ENCODE measurements around the gene LSM7.

Gene LSM7

DNA sequence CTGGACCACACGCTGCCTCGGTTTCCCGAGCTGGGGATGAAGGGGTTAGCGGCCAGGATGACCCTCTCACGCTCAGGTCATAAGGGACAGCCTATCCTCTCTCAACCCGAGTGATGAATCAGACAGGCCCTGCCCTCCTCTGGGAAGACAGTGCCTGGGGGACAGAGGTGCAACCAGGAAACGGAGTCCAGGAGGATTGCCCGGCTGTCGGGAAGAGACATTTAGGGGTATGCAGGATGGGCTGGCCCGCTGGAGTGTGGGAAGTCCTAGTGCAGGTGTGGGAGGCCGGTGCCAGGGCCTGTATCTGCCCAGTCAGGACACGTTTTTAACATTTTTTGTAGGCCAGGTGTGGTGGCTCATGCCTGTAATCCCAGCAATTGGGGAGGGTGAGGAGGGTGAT is 8.3 kb downstream of the LSM7 start:
- DNase-seq = no peak

DNA sequence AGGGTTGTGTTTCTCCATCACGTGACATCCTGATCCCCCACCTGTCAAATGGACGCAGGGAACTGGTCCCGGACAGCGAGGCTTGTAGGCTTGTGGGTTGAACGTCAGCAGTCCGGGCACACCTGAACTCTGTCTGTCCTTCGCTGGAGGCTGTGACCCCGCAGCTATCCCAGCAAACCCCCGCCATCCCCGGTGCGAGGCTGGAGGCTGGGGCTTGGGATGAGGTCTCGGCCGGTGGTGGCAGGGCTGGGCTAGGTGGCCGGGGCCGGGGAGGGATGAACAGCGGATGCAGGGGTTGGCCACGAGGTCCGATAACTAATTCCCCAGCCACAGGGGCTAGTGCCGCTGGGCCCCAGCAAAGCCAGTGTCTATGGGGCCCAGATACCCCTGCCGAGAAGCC is 8.8 kb downstream of the LSM7 start:
- DNase-seq = no peak

DNA sequence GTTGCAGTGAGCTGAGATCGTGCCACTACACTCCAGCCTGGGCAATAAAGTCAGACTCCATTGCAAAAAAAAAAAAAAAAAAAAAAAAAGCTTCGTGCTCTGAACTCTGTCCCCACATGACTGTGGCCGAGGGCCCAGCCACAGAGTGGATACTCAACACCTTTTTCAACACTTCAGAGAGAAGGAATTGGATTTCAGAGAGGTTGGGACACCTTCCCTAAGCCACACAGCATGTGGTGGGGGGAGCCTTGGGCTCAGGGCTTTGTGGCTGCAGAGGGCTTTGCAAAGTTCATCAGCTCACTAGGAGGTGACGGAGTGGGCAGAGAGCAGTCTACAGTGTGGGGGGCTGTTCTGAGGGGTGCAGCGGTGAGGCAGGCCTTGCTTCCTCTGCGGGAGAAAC is 9.5 kb downstream of the LSM7 start:
- no peak for DNase-seq

DNA sequence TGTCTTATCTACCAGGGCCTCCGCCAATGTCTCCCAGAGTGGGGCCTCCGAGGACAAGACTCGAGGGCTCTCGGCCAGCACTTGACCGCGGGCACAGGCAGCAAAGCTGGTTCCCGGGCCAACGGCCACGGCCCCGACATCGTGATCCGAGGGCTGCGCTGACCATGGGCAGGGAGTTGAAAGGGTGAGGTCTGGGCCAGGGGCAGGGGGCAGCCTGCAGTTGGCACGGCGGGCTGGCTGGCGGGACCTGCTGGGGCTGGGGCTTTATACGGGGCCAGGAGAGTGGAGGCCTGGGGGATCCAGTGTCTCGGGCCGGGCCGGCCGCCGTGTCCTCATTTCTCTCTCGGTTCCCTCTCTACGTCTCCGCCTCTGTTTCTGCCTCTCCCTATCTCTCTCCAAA is 10.6 kb downstream of the LSM7 start:
- DNase-seq = no peak

DNA sequence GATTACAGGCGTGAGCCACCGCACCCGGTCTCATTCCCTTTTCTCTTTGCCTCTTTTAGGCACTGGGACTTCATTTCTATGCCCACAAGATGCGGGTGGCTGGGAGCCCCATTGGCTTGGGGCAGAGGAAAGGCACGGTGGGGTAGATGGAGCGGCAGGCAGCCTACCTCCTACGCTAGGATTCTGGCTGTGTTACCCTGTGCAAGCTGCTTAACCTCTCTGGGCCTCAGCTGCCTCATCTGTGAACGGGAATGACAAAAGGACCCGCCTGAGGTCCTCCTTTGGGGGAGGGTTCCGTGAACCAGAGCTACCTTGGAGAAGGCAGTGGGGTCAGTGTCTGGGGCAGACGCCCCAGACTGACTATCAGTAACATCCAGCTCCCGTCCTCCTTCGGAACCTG is 11.1 kb downstream of the LSM7 start:
- no peak for DNase-seq

DNA sequence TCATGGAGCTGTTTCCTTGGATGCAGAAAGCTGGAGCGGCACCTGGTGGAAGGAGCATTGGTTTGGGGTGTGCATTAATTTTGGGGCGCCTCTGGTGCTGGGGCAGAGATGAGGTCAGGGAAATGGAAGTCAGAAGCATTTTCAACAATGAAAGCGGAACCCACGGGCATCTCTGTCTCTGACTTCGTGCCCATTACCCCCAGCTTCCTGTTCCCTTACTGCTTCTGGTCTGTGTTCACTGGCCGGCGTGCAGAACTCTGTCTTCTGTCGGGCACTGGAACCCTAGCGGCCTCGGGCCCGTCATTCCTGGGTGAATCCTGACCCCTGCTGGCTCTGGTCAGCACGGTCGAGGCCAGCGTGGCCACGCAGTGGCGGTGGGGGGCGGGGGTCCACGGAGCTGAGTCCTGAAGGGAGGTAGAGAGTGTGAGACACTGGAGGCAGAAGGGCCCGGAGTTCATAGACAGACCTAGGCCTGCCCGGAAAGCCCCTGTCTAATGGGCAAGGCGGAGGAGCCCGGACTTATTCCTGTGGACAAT is 12.5 kb downstream of the LSM7 start:
- DNase-seq = no peak

DNA sequence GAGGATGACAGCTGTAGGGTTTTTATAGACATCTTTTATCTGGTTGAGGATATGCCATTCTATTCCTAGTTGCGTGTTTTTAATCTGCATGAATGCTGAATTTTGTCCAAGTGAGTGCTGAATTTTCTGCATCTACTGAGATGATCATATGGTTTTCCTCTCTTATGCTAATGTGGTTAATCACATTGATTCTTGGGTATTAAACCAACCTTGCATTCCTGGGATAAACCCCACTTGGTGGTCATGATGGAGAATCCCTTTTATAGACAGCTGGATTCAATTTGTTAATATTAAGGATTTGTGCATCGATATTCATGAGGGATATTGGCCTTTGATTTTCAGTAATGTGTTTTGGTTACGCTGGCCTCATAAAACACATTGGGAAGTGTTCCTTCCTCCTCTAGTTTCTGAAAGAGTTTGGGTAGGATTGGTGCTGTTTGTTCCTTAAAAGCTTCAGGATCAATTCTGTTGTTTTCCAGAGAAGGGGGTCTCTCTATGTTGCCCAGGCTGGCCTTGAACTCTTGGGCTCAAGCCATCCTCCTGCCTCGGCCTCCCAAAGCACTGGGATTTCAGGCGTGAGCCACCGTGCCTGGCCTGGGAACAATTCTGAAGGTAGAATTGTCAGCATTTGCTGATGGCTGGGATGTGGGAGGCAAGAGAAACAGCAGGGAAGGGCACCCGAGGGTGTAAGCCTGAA is 13.1 kb downstream of the LSM7 start:
- DNase-seq = no peak

DNA sequence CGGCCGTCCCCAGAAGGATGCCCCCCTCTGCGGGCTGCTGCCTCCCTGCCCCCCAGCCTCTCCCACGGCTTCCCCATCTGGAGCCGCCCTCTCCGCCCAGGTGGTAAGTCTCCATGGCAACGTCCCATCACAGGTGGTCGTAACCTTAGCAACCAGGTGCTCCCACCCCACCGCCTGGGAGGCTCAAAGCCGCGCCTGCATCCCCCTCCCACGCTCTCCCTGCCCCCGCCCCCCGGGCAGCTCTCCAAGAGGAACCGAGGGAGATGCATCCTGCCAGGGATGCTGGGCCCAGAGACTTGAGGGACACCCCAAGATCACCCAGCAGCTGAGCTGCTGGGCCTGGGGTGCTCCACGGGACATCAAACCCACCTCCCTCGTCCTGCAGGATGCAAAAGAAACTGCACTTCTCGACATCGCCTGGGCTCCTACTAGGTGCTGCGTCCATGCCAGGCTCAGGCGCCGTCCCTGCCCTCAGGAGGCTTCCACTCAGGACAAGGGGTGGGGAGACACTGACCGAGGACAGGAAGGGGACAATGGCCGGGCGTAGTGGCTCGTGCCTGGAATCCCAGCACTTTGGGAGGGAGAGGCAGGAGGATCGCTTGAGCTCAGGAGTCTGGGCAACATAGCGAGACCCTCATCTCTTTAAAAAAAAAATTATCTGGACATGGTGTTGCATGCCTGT is 15.4 kb downstream of the LSM7 start:
- DNase-seq = no peak

DNA sequence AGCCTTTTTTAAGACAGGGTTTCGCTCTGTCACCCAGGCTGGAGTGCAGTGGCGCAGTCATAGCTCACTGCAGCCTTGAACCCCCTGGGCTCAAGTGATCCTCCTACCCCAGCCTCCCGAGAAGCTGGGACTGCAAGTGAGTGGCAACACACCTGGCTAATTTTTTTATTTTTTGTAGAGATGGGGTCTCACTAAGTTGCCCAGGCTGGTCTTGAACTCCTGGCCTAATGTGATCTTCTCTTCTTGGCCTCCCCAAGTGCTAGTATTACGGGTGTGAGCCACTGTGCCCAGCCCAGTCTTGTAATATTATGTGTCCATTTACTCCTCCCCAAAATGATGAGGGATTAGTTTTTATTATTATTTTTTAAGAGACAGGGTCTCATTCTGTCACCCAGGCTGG is 17.3 kb downstream of the LSM7 start:
- no peak for DNase-seq

DNA sequence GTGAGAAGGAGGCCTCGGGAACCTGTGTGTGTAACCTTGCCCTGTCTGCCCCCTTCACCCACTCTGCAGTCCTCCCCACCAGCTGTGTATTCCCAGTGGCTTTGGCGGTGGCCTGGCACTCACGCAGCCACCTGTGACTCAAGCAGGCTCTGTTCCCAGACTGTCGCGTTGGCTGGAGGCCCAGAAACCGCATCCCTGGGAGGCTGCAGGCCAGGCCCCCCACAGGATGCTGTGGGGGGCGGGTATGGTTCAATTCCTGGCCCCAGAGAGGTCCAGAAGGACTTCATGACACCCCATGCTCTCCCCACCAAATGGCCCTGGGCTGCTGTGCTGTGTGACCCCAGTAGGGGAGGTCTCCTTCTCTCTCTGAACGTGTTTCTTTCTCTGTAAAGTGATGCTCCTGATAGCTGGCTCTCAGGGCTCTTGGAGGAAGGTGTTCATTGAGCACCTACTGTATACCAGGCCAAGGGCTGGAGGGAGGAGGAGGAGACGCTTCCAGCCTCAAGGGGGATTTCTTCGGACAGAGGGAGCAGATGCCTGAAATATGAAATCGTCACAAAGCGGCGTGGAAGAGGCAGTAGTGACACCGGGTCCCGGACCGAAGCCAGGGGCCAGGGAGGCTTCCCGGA is 18.5 kb downstream of the LSM7 start:
- no peak for DNase-seq

DNA sequence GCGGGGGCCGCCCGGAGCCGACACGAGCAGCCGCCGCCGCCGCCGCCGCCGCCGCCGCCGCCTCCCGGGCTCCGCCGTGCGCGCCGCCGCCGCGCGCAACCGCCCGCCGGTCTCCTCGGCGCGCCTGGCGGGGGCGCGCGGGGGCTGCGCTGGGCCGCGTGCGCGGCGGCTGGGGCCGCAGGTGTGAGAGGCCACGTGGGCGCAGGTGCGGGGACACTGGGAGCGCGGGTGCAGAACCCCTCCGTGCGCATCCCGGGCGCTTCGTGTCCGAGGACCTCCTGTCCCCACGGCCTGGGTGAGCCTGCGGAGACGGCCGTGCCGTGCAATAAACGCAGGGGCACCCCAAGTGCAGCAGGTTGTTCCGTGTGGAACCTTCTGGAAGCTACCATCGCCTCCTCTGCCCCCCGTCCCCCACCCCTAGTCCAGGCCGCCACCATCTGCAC is 20.3 kb downstream of the LSM7 start, which contains the start of gene LINGO3:
Gene LINGO3, minus strand, starts transcription at position 41 of the 443 bp plus-strand sequence. CDS start 16,378 bp downstream, outside the sequence.
- DNase-seq = no peak

DNA sequence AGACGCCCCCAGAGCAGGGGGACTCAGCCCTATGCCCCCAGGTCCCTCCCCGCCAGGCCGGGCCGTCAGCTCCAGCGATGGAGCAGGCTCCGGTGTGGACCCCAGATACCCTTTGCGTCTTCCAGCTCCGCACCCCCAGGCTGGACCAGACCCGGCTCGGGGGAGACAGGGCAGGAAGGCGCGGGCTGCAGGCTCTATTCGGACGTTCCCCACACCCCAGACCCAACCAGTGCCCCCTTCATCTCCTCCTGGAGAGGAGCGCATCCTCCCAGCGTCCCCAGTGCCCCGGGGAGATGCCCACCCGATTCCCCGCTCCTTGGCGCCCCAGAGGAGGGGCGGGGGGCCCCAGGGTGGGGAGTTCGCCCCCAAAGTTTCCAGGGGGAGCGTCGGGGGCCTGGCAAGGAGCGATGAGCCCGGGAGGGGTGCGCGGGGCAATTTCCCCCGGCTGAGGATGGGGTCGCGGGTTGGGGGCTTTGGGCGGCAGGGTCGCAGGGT is 20.8 kb downstream of the LSM7 start:
- DNase-seq = no peak

DNA sequence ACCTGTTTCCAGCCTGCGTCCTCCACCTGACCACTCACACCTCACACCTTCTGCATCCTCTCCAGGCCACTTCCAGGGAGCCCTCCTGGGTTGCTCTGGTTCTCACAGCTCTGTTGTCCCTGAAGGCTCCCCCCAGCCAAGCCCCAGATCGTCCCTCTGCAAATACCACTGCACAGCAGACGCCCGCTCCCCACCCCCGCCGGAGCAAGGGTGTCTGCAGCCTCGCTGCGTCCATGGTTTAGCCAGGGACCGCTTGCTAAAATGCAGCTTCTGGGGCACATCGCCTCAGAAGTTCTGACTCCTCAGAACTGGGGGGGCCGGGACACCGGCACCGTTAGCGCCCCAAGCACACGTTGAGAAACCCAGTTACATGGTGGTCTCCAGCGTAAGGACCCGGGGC is 21.4 kb downstream of the LSM7 start:
- no peak for DNase-seq

DNA sequence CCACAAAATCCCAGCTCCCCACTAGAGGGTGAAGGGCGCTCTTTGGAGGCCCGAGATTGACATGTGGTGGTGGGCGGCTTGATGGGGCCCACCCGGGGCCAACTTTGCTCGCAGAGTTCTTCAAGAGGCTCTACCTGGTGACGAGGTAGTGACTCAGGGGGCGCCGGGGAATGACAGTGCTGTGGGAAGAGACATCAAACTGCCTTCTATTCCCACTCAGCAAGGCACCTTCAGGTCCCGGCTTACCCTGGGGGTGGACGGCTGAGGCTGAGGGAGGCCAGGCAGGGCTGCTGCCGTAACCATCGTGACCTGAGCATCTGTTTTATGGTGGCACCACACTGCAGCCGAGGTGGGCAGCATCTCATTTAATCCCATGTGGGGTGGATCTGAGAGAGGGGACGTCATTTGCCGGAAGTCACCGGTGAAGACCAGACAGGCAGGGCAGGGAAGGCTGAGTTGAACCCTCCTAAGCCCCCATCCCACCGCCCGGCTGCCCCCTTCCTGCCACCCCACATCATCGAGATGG is 22.0 kb downstream of the LSM7 start:
- DNase-seq = no peak

DNA sequence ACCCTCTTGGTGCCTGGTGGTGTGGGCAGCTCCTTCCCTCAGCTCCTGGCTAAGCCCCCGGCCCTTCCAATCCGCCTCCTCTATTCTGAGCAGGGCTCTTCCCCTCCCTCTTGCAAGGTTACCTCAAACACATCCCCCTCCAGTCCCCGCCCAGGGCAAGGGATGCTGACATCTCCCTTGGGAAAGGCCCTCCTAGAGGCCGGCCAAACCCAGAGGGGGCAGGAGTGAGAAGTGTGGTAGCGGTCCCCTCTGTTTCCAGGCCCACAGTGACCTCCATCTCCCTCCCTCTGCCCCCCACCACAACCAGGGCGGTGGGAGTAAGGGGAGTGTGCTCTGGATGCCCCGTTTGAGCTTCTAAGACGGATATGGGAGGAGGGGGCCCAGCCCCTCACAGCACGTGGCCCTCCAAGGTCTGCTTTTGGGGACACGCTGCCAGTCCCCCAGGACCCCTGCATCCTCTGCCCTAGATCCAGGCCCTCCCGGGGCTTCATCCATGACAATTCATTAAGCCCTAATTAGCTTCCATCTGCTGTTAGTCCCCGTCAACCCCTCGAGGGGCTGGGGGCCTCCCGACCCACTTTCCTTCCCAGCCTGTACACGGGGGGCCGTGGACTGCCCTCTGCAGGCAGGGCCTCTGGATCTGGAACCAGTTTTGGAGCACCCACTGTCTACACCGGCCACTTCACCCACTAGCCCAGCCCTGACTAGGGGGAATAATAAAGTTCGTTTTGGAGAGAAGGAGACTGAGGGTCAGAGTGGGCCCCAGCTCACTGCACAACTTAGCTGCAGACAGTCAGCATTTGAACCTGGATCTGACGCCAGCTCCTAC is 22.7 kb downstream of the LSM7 start:
- no peak for DNase-seq

DNA sequence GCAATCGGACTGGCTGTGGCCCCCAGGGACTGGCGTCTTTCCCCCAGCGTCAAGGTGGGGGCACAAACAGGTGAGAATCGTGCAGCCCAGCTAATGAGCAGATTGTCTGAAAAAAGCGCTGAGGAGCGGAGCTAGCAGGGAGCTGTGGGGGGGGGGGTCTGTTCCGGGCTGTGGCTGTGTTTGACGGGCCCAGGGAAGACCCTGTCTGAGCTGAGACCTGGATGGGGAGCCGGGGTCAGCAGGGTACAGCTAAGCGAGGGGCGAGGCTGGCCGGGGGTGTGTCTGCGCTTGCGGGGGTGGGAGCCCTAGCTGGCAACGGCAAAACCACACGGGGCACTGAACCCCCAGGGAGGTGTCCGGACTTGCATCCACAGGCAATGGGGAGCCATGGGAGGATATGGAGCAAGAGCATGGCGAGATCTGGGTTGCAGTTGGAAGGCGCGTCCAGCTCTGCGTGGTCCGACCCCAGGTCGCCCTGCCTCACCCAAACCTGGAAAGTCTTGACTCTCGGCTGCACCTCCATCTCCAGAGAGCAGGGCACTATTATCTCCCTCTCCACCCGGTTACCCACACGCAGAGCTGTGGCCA is 25.1 kb downstream of the LSM7 start:
- no peak for DNase-seq

DNA sequence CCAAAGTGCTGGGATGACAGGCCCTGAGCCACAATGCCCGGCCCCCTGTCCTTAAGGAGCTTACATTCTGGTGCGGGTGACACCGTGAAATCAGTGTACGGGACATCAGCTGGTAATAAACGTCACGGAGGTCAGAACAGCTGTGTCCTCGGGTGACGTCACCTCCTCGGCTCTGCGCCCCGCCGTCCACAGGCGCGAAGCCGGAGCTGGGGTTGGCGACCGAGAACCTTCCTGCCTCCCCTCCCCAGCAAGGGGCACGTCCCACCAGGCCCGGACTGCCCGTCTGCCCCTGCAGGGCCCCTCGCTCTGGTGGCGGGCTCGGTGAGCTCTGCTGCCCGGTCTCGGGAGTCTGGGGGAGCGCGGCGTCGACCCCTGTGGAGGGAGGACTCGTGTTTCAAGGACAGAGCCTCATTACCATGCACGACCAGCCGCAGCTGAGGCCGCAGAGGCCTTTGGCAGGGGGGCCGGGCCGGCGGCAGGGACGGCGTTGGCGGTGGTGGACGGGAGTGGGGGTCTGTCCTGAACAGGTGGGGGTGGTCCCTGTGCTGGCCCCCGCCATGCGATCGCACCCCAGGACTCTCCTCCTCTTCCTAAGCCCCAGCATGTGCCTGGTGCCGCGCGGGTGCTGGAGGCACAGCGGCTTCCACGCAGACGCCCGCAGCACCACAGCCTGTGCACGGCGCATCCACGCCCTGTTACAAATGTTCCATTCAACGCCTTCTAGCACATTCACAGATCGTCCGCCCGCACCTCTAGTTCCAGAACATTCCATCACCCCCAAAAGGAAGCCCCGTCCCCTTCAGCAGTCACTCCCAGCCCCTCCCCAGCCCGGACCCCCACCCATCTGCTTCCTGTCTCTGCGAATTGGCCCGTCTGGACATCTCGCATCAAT is 25.8 kb downstream of the LSM7 start:
- no peak for DNase-seq

DNA sequence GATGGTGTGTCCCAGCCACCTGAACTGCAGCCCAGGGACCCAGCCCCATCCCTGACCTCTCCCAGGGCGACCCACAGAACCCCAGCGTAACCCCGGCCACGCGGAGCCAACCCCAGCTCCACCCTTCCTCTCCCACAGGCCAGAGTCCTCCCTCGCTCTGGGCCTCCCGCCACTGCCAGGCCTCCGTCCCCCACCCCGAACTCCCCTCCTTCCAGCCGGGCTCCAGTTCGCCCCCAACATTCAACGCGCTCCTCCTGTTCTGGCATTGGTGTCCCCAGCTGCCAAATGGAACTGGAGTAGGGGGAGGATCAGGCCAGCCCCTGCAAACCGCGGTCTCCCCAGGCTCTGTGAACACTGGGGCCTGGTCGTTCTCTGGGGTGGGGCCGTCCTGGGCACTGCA is 27.9 kb downstream of the LSM7 start:
- DNase-seq = no peak

DNA sequence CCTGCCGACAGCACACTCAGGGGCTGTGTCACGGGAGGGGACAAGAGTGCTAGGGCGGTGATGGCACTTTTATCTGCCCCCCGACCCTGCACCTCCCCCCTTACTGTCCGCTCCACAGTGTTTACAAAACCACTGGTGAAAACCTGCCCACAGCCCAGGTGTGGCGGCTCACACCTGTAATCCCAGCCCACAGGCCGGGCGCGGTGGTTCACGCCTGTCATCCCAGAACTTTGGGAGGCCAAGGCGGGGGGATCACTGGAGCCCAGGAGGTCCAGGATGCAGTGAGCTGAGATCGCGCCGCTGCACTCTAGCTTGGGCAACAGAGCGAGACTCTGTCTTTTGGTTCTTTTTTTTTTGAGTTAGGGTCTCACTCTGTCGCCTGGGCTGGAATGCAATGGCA is 32.2 kb downstream of the LSM7 start:
- no peak for DNase-seq

DNA sequence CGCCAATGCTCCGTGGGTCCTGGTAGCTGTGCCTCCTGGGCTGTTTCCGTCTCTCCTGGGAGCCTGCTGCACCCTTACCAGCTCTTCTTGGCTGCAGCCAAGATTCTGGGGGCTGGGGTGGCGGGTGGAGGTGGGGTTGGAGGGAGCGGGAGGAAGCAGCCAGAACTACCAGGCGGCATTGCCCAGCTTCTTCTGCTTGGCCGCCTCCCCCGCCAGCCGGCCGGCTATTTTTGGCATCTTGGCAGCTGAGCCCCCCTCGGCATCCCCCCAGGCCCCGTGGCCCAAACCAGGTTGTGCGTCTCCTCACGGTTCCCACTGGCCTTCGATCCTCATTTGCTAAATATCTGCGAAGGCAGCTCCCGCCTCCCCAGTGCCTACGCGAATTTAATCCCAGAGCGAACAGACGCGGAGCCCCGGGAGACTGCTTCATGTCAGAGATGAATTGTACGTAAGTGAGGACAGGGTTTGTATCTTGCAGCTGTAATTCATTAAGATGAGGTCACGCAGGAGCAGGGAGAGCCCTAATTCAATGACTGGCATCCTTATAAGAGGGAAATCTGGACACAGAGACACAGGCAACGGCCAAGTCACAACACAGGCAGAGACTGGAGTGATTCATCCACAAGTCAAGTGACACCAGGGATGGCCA is 33.6 kb downstream of the LSM7 start:
- DNase-seq = no peak
